Left renal cortex interstitium (tissue), 4 donors: Measurements from ENCODE around the gene PIP5K1B. TPM values are rescaled to one million over a fixed set of nuclear protein-coding genes. Genes with fewer than 3 reads are reported as not detected.

Experiments used
- DNase-seq, 4 donors: peaks; one replicate each; pipeline ENCODE4 v3.0.0-alpha.2; 2013; ENCODE audit warnings: low read depth in 4 of 4, low spot score in 2 of 4, missing footprints in 1 of 4
- polyA plus RNA-seq, 4 donors: library from polyadenylated mRNA; unstranded; fragments of 120-200 nt; gene quantifications; one replicate each; pipeline ENCODE4 v1.2.1, GENCODE V29; 2013; ENCODE audit not compliant: insufficient read length in 4 of 4

Gene PIP5K1B
- polyA plus RNA-seq, 4 donors, result 6.3 to 8.9 (median 6.6) TPM

- DNase-seq, result no peak
Observed at GRCh38 chr9:68731857-68732256, 26.8 kb downstream of the PIP5K1B start.

DNA sequence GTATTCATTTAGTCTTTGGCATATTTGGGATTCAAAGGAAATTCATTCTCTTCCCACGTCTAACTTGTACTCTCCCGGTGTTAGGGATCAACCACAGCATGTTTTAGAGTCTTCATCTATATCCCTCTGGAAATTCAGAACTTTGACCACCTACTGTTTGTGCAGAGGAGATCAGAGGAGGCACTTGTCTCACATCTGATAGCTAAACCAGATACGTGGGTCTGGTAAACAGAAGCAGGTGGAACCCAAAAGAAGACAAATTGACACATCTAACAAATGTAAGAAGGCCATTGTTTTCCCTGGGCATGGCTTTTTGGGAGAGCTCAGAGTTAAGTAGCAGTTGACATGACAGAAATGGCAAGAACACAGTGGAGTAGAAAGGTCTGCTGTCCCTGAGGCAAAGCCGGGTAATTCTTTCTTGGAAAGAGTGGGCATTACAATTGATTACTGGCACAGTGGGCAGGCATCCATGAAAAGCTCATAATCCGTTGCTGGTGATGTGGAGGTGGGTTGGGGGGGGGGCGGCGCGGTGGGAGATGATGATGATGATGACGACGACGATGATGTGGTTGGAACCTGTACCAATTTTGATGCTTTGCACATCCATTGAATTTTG lies 27.5 kb downstream of the PIP5K1B start:
- DNase-seq, result no peak

GRCh38 chr9:68733021-68733405 lies 28.0 kb downstream of the PIP5K1B start:
- no peak for DNase-seq

- DNase-seq, result no peak
Observed at GRCh38 chr9:68738358-68738757, 33.3 kb downstream of the PIP5K1B start.

DNA sequence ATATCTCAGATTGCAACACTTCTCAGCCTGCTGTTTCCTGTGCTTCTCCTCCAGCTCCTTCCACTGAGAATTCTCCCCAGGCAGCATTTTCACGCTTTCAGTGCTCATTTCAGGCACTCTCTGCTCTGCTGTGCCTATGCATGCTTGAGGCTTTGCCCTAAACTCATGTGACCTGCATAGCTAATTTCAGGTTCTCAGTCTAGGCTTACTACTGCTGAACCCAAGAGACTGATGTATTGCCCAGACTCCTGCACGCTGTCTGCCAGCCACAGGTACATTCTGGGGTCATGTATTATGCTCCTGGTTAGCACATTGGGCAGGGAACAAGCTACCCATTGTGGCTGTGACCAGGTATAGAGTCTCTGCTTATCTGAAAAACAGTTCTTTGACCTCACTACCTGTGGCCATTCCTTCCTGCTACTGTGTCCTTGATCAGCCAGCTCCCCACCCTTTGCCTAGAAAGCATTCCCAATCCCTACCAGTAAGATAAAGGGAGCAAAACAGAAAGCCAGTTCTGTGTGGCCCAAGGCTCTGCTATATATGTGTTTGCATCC lies 34.7 kb downstream of the PIP5K1B start:
- no peak for DNase-seq

GRCh38 chr9:68740561-68740960 lies 35.5 kb downstream of the PIP5K1B start:
- no peak for DNase-seq

DNA sequence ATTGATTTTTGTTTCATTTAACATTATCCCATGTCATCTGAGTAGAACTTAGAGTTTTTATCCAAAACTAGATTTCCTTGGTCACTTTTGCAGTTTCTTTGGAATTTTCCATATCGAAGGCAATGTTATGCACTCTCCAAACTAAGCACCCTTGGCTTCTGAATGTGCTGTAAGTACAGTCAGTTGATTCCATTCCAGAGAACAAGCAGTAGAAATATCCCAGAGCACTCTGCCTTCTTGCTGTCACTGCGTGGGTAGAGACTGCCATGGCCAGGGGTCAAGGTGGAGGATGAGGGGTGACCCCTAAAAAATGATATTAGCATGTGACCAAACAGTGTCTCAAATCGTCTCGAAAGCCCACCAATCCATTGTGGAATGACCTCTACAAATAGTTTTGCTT lies 36.2 kb downstream of the PIP5K1B start:
- DNase-seq, result no peak

DNA sequence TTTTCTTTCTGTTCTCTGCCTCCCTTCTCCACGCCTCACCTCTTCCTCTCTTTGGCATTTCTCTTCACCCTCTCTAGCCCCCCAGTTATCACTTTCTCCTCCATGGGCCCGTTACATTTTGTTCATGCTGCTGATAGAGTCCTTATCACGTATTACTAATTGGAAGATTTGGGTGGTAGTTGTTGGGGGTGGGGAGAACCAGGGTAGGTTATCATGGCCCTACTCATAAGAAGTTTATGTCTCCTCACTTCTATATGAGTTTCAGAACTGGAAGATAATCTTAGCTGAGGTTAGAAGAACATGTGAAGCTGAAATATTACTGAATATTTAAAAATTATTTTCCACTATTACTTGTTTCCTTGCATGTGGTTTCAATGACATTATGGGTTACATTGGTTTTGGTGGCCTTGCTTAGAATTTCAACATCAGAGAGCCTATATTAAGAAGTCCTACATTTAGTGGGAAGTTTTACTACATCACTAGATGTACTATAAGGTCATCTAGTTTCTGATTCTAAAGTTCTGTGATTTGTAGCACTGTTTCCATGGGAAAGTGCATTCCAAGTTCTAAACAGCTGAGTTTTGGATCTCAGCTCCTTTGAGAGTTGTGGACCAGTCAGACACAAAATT lies 36.8 kb downstream of the PIP5K1B start:
- no peak for DNase-seq

DNA sequence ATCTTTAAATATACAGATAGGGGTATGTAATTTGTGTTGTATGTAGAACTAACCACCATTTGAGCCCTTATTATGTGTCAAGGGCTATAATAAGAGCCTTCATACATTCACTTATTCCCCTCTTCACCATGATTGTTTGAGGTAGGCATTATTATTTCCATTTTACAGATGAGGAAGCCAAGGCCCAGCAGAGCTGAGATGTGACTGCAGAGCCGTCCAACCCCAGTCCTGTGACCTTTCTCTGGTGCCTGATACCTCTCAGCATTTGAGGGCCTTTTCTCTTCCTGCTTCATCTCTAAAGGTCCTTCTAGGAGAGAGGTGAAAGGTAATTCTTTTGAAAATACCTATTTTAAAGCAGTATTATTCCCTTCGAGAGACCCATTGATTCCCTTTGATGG lies 37.3 kb downstream of the PIP5K1B start:
- no peak for DNase-seq

DNA sequence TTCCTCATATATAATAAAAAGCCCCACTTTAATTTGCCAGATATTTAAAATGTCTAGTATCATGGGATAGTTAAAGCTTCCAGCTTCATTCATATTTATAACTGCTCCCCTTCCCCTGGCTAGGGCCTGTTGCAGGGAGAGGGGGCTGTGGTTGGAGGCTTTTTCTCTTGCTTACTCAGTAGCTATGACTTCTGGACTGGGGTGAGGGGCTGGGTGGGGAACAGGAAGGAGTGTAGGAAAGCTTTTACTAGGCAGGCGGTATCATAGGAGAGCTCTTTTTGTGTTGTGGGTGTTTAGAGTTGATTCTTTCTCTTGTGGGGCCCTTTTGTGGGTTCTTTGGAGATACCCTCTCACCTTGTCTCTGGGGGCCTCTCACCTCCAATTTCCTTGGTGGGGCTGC lies 39.4 kb downstream of the PIP5K1B start:
- DNase-seq, result no peak

GRCh38 chr9:68746525-68746924 lies 41.5 kb downstream of the PIP5K1B start:
- no peak for DNase-seq

DNA sequence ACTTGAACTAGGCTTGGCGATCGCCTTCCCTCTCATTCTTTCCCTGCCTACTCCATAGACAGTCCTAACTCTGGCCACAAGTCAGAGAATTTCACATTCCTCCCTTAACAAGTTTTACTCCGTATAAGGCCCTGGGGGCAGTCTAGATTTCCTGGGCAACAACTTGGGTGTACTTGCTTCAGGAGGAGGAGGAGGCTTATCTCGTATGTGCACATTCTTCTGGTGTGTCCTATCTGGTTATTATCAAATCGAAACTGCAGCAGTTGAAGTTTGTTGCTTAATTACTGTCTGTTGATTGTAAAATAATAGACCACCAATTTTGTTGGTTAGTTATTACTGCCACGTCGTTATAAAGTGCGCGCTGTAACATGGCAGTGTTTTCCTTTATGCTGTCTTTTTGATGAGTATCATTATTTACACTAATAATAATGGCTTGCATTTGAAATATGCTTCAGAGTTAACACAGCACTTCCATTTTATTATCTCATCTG lies 42.0 kb downstream of the PIP5K1B start:
- DNase-seq, result no peak

DNA sequence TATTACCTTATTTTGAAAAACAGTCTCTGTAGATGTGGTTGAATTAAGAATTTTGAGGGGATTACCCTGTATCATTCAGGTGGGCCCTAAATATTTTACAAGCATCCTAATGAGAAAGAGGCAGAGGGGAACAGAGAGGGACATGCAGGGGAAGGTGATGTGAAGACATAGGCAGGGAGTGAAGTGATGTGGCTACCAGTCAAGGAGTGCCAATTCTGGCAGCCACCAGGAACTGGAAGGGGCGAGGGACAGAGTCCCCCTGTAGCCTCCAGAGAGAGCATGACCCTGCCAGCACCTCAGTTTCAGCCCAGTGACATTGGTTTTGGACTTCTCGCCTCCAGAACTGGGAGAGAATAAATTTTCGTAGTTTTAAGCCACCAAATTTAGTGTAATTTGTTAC lies 44.1 kb downstream of the PIP5K1B start:
- no peak for DNase-seq

DNA sequence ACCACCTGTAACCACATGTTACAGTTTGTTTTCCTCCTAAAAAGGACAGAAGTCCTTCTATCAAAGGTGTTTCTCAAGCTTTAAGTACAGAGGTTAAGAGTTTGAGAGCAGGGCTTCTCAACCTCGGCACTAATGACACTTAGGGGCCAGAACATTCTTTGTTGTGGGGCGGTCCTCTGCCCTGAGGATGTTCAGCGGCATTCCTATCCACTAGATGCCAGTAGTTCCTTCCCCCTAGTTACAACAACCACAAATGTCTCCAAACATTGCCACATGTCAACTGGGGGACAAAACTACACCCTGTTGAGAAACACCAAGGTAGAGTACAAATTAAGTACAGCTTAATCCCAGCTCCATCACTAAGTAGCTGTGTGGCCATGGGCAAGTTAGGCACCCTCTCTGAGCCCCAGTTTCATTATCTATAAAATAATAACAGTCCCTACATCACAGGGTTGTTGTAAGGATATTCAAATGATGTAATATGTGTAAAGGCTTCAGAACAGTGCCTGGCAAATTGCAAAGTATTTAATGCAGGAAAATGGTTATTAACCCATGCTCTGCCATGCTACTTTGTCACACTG lies 44.6 kb downstream of the PIP5K1B start:
- DNase-seq, result no peak

- DNase-seq, result no peak
Observed at GRCh38 chr9:68750255-68750654, 45.2 kb downstream of the PIP5K1B start.

DNA sequence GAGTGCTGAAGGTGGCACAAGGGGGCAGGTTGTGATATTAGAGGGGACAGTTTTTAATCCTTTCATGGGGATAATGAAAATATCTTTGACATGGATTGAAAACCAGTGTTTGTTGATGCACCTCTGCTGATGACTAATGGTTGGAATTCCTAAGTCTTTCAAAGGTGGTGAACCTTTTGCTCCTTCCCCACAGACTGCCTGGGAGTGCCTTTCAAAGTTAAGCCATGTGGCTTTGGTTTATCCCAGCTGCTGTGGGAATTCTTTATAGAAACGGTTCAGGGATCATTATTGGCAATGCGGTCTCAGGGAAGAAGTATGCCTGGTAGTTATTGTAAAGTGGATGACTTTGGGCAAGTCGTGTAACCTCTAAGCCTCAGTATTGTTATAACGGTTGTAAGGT lies 45.7 kb downstream of the PIP5K1B start:
- DNase-seq, result no peak

GRCh38 chr9:68751556-68751955 lies 46.5 kb downstream of the PIP5K1B start:
- DNase-seq, result no peak

DNA sequence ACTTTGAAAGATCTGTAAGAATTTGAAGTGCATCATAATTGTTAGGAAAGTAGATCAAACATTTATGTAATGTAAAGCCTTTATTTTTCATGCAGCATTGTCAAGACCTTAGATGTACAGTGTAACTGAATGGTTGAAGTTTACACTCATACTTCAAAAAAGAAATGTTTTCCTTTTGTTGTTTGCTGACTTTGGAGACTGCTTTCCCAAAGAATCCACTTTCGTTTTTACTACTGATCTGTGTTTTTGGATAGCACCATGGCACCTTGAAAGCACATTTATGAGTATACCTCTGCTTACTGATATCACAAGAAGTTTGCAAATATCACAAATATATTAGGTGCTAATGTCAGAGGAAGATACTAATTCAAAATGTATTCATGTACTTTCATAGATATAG lies 50.0 kb downstream of the PIP5K1B start:
- no peak for DNase-seq

DNA sequence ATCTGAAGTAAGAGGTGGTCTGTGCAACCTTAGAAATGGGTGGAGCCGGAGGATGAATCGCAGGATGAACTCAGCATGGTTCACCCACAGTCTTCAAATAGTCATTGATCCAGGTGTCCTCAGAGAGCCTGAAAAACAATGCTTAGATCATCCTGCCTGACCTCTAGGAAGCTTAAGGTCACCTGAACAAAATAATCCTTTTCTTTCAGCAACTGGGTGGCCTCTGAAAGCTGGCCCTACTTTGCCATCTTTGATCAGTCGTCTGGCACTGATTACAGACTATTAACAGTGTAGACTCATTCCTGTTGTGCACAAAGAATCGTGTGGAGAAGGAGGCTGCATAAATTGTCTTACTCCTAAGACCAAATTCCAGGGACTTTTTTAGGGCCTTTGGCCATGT lies 50.7 kb downstream of the PIP5K1B start:
- DNase-seq, result no peak

- no peak for DNase-seq
Observed at GRCh38 chr9:68759981-68760673, 55.1 kb downstream of the PIP5K1B start.

DNA sequence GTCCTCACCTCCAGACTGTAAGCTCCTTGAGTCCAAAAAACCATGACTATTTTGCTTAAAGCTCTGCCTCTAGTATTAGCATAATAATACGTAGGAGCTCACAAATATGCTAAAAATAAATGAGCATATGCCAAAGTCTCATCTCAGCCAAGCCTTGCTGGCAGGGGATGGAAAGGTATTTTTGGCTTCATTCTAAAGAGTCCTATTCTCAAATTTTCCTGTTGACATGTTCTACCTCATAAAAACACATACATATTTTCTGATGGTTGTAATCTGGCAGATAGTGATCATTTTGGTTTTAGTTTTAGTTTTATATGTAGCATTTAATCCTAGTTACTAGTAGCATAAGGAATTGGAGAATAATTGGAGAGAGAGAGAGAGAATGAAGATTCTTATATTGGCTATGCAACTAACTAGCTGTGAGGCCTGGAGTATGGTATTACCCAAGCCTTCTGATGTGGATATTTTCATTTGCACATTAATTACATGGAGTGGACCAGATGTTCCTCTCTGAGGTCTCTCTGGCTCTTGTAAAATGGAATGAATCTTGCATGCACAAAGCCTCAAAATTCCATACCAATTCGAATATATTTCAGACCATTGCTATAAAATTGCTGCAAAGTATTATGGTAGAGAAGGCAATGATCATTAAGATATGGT lies 55.8 kb downstream of the PIP5K1B start:
- no peak for DNase-seq
